Measurements from ENCODE around the gene HES1.
A peak's percentile ranks its signal among the peaks of the same experiment; 100 is the strongest.

The HES1 gene

DNA sequence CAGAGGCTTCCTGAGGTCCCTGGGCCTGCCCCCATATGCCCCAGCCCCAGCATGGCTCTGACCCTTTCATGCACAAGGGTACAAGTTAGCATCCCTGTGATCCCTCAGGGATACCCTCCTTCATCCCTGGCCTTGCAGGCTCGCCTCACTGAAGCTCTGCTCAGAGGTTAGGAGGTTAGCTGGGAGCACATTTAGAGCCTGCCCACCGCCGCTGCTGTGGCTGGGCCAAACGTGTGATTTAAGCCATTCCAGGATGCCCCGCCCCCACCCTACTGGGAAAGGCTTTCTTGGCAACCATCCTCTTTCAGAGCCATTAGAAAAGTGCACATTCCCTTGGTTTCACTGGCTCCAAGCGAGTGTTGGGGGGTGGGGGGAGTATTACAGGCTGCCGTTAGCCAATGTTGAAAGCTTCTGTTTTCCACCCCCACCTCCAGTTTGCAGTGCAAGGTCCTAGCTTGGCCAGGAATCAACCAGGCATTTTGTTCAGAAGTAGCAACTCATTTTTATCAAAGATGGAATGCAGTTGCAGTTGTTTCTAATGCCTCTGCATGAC lies 6.3 kb upstream of the HES1 start:
- H2AFZ ChIP-seq (ENCODE audit: low read depth, low read length) = no peak overlapping the region
- H3K4me3 ChIP-seq (ENCODE audit: low read length) = no peak overlapping the region
- no peak overlapping the region for H3K4me2 ChIP-seq (ENCODE audit: low read length)
- no peak overlapping the region for H3K27ac ChIP-seq (ENCODE audit: low read length)
- H3K9me3 ChIP-seq (ENCODE audit: insufficient read depth, low read length) = no peaks in the 10 kb centered on the region
- H3K36me3 ChIP-seq (replicated peaks; ENCODE audit: low read depth, low read length) = no peaks in the 10 kb centered on the region
- H4K20me1 ChIP-seq (ENCODE audit: insufficient read depth, low read length) = no peaks in the 10 kb centered on the region
- H3K4me1 ChIP-seq (ENCODE audit: low read length) = peaks cover 23% of the 10 kb centered on the region
- no peaks in the 10 kb centered on the region for H3K79me2 ChIP-seq (ENCODE audit: low read length)
- H3K27me3 ChIP-seq (ENCODE audit: low read depth, low read length) = peaks cover 52% of the 10 kb centered on the region
- no peak for TF ChIP-seq EZH2phosphoT487 (IDR thresholded peaks at IDR 0.05; ENCODE audit: low read depth)
- TF ChIP-seq, protein P1, sequence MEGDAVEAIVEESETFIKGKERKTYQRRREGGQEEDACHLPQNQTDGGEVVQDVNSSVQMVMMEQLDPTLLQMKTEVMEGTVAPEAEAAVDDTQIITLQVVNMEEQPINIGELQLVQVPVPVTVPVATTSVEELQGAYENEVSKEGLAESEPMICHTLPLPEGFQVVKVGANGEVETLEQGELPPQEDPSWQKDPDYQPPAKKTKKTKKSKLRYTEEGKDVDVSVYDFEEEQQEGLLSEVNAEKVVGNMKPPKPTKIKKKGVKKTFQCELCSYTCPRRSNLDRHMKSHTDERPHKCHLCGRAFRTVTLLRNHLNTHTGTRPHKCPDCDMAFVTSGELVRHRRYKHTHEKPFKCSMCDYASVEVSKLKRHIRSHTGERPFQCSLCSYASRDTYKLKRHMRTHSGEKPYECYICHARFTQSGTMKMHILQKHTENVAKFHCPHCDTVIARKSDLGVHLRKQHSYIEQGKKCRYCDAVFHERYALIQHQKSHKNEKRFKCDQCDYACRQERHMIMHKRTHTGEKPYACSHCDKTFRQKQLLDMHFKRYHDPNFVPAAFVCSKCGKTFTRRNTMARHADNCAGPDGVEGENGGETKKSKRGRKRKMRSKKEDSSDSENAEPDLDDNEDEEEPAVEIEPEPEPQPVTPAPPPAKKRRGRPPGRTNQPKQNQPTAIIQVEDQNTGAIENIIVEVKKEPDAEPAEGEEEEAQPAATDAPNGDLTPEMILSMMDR (IDR thresholded peaks at IDR 0.05; ENCODE audit: low read depth, low read length) = no peak
- no peak overlapping the region for H3K9ac ChIP-seq (ENCODE audit: low read length)

DNA sequence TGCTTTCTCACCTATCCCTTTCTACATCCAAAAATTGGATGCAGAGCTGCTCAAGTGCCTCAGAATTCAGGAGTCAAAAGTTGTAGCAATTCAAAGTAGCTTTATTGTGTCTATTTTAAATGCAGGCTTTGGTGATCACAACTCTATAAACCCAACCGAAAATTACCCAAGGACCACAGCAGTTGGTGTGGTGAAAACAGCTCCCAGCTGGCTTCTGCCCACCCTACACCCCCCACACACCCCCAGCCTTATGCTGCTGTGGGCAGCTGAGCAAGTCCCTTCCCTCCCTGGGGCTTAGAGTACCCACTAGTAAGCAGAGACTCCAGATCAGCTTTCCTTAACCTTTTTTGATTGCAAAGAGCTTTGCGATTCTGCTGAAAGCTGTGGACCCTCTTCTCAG lies 5.8 kb upstream of the HES1 start:
- Histone ChIP-seq H3K9me3 (ENCODE audit: insufficient read depth, low read length) (no peaks in the 10 kb centered on the region), H3K4me3 (ENCODE audit: low read length) (no peak overlapping the region), H3K4me1 (ENCODE audit: low read length) (peaks cover 23% of the 10 kb centered on the region), H3K9ac (ENCODE audit: low read length) (no peak overlapping the region), H2AFZ (ENCODE audit: low read depth, low read length) (no peak overlapping the region), H3K27ac (ENCODE audit: low read length) (no peak overlapping the region), H3K27me3 (ENCODE audit: low read depth, low read length) (peaks cover 52% of the 10 kb centered on the region), H3K4me2 (ENCODE audit: low read length) (no peak overlapping the region), H3K36me3 (replicated peaks; ENCODE audit: low read depth, low read length) (no peaks in the 10 kb centered on the region), H4K20me1 (ENCODE audit: insufficient read depth, low read length) (no peaks in the 10 kb centered on the region), H3K79me2 (ENCODE audit: low read length) (no peaks in the 10 kb centered on the region)
- TF ChIP-seq EZH2phosphoT487 (IDR thresholded peaks at IDR 0.05; ENCODE audit: low read depth) = no peak
- TF ChIP-seq, protein P1 (IDR thresholded peaks at IDR 0.05; ENCODE audit: low read depth, low read length) = no peak

DNA sequence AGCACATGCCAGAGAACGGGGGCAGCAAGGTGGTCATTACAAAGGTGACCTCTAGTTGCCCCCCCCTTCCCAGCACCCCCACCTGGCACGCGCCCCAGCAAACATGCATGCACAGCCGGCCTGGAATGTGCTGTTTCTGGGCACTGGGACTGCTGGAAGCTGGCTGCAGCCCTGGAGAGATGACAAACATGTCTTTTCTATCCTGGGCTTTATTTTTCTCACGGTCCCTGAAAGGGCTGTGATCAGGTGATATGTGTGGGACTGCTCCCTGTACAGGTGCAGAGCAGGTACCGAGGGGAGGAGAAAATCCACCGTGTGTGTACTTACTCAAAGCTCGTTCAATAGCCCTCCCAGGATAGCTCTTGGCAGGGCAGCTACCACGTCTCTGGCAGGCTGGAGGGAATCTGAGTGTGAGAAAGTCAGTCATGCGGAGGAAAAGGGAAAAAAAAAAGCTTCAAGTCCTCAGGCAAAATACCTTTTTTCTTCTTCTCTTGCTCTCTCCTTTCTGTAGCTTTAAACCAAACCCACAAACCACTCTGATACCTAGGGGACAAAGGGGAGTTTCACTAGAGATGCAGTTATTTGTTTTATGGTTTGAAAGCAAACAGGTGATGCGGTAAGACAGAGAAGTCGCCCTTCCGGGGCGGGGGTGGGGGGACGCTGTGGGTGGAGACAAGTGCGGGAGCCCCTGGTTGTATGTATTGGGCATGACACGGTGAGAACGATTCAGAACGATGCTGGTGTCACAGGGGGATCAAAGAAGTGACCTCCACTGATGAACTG lies 5.0 kb upstream of the HES1 start:
- no peaks in the 10 kb centered on the region for H3K36me3 ChIP-seq (replicated peaks; ENCODE audit: low read depth, low read length)
- H2AFZ ChIP-seq (ENCODE audit: low read depth, low read length) = no peak overlapping the region
- peak overlapping the region; percentile 18; the same call in 1 of the 2 replicates for H3K4me2 ChIP-seq (ENCODE audit: low read length)
- H3K4me3 ChIP-seq (ENCODE audit: low read length) = no peak overlapping the region
- H4K20me1 ChIP-seq (ENCODE audit: insufficient read depth, low read length) = no peaks in the 10 kb centered on the region
- peaks cover 29% of the 10 kb centered on the region for H3K4me1 ChIP-seq (ENCODE audit: low read length)
- H3K9me3 ChIP-seq (ENCODE audit: insufficient read depth, low read length) = no peaks in the 10 kb centered on the region
- TF ChIP-seq, protein P1 (IDR thresholded peaks at IDR 0.05; ENCODE audit: low read depth, low read length) = no peak
- TF ChIP-seq EZH2phosphoT487 (IDR thresholded peaks at IDR 0.05; ENCODE audit: low read depth) = no peak
- H3K27me3 ChIP-seq (ENCODE audit: low read depth, low read length) = peaks cover 47% of the 10 kb centered on the region
- no peaks in the 10 kb centered on the region for H3K79me2 ChIP-seq (ENCODE audit: low read length)
- H3K9ac ChIP-seq (ENCODE audit: low read length) = no peak overlapping the region
- no peak overlapping the region for H3K27ac ChIP-seq (ENCODE audit: low read length)

DNA sequence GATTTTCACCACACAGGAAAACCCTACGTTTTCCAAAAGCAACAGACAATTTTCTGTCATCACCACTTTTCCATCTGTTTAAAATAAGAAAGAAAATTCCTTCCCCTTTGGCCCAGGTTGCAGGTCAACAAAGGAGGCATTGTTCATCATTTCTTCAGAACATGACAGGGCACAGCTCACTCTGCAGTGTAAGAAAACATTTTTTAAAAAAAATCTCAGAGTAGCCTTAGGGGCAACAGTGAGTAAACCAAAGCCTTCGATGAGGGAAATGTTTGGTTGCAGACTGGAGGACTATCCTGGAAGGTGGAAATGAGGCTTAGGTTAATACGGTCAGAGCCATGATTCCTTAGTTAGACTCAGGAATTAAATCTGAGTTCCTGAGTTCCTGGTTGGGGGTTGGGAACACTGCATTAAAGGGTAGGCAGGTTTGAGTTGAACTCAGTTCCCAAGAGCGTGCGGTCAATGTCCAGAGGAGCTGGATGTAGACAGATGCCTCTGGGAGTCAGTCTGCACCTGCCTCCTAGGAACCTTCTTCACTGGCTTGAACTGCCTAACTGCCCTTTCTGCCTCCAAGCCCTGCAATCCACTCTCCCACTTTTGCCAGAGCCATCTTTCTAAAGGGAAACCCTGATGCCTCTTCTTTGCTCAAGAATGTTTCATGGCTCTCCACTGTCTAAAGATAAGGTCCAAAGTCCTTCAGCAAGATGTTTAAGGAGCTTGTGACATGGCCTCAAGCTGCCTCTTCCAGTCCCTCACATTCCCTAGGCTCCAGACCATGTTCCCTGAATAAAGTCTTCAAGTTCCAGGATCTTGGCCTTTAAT lies 3.3 kb upstream of the HES1 start:
- Histone ChIP-seq H3K4me2 (ENCODE audit: low read length) (no peak overlapping the region), H3K36me3 (replicated peaks; ENCODE audit: low read depth, low read length) (no peaks in the 10 kb centered on the region), H4K20me1 (ENCODE audit: insufficient read depth, low read length) (no peaks in the 10 kb centered on the region), H3K27ac (ENCODE audit: low read length) (no peak overlapping the region), H3K9me3 (ENCODE audit: insufficient read depth, low read length) (no peaks in the 10 kb centered on the region), H2AFZ (ENCODE audit: low read depth, low read length) (no peak overlapping the region), H3K27me3 (ENCODE audit: low read depth, low read length) (peaks cover 36% of the 10 kb centered on the region), H3K9ac (ENCODE audit: low read length) (no peak overlapping the region), H3K4me3 (ENCODE audit: low read length) (no peak overlapping the region), H3K4me1 (ENCODE audit: low read length) (peaks cover 36% of the 10 kb centered on the region), H3K79me2 (ENCODE audit: low read length) (no peaks in the 10 kb centered on the region)
- TF ChIP-seq EZH2phosphoT487 (IDR thresholded peaks at IDR 0.05; ENCODE audit: low read depth) = no peak
- TF ChIP-seq, protein P1 (IDR thresholded peaks at IDR 0.05; ENCODE audit: low read depth, low read length) = no peak

Measured in OCI-LY3 (cell line).